Femur (tissue), 1 donor: Measurements from ENCODE around the gene CCDC187.
"Not testable (repeated sequence)": the region's sequence is repeated elsewhere in the genome, so short reads cannot be mapped to it uniquely, and the experiment has no call there.

Source experiments
- DNase-seq: peaks from one replicate; pipeline ENCODE4 v3.0.0-alpha.2; 2017

Gene CCDC187

DNA sequence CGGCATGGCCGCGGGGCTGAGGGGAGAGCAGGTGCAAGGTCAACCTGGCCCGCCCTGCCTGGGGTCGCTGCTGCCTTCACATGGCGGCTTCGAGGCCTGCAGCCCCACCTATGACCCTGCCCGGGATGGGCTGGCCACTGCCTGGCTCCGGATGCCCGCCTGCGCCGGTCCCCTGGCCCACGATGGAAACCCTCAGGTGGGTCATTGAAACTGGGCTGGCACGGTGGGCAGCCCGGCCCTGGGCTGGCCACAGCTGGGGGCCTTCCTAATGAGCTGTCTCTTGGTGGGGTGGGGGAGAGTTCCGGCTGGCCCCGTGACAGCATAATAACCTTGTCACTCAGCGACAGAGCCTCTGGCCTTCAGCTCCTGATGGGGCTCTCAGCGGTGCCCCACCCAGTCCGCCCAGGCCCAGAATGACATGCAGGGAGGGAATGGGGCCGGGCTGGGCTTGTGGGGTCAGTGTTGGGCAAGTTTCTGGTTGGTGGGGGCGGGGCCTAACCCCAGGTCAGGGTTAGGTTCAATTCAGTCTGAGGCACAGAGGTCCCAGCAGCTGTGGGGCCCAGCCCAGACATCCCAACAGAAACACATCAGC is at the start of gene CCDC187:
CCDC187 (minus strand) TSS at position 270 of the 592 bp plus-strand sequence; CDS start at position 6, 264 bp downstream.
- DNase-seq = no peak

DNA sequence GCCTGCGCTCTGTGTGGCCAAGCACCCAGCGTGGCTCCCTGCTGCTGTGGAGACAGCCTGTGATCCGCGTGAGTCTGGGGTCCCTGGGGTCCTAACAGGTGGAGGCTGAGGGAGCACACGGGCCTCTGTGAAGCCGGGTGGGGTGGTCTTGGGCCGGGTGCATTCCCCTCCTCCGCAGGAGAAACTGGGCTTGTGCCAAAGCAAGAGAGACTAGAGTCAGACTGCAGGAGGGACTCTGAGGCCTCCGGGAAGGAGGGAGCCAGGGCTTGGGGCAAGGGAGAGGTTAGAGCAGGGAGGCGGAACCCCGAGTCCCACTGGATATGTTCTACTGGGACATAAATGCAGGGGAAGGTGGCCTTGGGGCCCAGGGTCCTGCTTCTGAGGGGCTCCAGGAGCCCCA is 49.2 kb upstream of the CCDC187 start:
- no peak for DNase-seq

DNA sequence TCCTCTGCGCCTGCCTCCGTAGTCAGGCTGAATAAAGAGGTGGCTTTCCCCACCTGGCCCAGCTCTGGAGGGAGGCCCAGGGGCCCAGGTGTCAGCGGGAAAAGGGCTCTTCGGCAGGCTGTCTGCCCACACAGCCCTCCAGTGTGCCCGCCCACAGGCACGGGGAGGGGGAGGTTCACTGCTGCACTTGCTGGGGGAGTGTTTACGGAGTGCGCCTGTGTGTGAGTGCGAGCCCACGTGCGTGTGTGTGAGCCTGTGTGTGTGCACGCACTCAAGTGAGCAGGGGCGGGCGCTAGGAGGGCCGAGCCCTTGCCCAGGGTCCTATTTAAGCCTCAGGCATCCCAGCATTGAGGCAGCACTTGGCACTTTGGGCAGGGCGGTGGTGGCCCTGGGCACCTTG is 48.8 kb upstream of the CCDC187 start:
- no peak for DNase-seq

DNA sequence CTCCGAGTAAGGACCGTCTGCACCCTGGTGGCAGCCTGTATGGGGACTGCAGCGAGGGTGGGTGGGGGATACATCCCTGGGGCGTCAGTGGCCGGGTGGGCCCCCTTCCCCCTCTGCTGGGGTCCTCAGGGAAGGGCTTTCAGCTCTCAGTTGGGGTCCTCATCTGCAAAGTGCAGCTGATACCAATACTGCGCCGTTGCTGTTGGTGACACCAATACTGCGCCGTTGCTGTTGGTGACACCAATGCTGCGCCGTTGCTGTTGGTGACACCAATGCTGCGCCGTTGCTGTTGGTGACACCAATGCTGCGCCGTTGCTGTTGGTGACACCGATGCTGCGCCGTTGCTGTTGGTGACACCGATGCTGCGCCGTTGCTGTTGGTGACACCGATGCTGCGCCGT is 48.0 kb upstream of the CCDC187 start:
- DNase-seq = not testable (repeated sequence)

DNA sequence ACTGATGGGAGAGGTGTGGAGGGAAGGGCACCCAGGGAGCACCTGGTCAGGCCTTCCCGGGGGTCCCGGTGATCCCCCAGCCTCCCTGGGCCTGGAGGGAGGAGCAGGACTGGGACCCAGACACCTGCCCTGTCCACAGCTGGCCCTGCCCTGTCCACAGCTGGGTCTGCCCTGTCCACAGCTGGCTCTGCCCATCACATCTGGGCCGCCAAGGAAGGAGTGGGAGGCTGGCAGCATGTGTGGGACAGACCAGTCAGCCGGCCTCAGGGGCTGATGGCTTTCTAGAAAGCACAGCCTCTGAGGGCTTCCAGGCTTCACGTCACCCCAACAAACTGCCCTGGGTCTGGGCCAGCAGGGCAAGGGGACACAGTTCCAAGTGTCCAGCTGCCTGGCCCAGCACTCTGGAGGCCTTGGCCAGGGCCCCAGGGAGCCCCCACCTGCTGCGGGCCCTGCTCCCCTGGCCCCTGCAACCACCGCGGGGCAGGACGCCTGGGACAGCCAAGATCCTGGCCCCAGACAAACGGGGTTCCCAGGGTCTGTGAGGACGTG is 47.4 kb upstream of the CCDC187 start:
- DNase-seq = no peak

GRCh38 chr9:136349546-136349945 is 45.7 kb upstream of the CCDC187 start:
- no peak for DNase-seq

DNA sequence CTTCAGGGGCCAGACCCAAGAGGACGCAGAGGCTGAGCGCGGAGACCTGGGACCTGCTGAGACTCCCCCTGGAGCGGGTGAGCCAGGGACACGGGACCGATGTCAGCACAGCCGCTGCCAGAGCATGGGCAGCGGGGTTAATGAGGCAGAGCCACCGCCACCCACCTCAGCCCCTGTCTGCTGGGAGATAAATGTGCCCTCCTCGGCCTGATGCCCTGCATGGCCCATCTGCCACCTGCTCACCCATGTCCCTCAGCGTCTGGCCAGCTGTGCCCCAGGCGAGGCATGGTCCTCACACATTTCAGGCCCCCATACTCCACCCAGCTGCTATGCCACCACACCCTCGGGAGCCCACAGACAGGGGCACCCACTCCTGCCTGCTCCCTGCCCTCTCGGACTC is 44.8 kb upstream of the CCDC187 start:
- no peak for DNase-seq

DNA sequence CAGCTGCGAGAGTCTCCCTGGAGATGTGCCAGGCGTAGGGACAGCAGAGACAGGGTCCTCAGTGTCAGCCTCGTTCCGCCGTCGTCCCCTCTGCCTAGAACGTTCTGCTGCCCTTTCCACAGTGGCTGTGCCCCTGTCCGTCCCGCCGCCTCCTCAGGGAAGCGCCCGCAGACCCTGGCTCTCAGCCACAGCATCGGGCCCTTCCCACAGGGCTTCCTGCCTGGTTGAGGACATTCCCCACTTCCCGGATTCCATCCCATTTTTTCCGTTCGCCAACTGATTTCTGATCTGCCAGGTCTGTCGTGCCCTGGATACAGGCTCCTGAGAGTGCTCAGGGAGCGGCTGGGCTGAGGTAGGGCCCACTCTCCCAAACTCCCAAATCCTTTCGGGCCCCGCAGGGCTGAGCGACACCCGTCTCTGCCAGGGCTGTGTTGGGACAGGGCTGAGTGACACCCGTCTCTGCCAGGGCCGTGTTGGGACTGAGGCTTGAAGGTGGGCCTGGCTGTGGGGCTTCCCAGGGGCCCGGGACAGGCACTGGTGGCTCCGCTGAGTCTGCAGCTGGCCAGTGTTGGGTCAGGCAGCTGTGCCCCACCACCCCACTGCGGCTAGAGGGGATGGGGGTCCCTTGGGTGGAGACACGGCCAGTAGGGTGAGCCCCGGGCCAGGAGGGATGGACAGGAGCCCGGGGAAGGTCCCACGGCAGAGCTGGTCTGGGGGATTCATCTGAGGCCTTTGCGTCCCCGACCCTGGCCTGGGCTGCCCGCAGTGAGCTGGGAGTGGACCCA is 43.8 kb upstream of the CCDC187 start:
- no peak for DNase-seq

GRCh38 chr9:136346927-136347465 is 43.1 kb upstream of the CCDC187 start:
- no peak for DNase-seq

DNA sequence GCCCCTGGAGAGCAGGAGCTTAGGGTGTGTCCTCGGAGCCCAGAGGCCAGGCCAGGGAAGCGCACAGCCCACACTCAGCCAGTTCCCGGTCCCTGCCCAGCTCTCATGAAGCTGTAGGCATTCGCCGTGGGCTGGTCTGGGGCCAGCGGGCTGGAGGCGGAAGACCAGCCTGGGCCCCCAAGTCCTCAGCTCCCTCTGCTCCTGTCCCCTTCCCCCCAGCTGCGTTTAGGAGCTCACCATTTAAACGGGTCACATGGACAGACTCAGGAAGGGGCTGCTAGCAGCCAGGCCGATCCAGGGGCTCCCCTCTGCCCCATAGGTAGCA is 42.2 kb upstream of the CCDC187 start:
- no peak for DNase-seq

DNA sequence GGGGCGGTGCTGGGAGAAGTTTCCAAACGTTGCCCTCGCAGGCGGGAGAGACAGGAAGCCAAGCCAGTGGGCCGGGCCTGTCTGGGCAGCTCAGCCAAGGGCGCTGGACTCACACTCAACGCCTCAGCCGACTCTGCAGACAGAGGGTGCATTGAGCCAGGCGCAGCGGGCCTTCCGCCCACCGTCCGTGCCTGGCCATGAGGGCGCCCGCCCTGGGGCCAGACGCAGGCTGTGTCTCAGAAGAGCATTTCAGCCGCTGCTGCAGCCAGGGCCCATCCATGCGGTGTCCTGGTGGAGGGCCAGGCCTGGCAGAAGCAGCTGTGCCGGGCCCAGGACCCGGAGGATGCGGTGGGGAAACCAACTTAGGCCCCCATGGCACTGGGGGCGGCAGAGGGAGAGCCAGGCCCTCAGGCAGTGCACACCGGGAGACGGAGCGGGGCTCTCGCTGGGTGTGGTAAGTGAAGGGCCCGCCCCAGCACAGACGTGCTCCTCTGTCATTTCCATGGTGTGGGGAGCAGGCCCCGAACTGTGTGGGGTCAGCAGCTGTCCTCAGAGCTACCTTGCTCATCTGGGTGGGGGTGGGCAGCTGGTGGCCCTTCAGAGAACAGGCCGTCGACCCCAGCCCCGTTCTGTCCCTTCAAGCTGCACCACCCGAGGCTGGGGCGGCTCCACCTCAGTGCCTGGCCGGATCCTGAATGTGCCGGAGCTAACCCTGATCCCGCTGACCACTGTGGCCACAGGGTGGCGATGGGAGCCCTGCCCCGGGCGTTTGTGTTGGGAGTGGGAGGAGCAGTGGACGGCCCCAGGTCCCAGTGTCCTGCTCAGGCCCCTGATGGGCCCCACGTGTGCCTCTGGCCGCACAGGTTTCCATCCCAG is 41.6 kb upstream of the CCDC187 start:
- peak; percentile 82 for DNase-seq

DNA sequence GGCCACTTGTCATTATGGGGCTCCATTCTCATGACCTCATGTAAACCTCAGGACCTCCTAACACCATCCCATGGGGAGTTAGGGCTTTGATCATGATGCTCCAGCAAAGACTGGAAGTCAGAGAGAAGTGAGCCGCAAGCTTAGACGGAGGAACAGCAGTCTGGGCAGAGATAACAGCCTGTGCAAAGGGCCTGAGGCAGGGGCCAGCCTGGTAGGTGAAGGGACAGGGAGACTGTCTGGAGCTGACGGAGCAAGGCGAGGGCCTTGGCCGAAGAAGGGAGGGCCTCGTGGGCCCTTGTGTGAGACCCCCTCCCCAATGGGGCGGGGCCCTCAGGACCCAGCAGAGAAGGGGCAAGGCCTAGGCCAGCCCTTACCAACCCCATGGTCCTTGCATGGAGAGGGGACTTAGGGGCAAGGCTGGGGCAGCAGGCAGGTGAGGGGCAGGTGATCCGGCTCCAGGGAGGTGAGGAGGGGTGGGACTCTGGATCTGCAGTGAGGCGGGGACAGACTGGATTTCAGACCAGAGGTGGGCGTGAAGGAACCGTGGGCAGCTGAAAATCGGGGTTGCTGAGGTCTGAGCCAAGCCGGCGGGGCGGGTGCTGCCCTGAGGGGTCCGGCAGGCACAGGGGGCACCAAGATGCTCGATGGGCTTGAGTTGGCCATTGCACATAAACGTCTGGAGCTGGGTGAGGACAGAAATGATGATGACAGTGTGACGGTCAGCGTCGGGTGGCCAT is 40.8 kb upstream of the CCDC187 start:
- no peak for DNase-seq

DNA sequence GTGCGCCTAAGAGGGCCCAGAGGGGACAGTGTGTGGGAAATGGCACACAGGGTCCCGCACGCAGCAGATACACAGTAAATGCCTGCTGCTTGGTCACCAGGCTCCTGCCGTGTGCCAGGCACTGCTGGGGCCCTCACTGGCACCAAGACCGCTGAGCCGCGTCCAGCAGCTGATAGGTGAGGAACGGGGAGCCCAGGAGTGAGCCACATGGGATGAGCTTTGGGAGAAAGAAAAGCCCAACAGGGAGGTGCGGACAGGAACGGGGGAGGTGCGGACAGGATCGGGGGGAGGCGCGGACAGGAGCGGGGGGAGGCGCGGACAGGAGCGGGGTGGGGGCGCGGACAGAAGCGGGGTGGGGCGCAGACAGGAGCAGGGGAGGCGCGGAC is 40.0 kb upstream of the CCDC187 start:
- no peak for DNase-seq

- DNase-seq = no peak
Measured at GRCh38 chr9:136343121-136343883, 39.4 kb upstream of the CCDC187 start.

- DNase-seq = peak; percentile 87
Measured at GRCh38 chr9:136342181-136343120, 38.6 kb upstream of the CCDC187 start.

DNA sequence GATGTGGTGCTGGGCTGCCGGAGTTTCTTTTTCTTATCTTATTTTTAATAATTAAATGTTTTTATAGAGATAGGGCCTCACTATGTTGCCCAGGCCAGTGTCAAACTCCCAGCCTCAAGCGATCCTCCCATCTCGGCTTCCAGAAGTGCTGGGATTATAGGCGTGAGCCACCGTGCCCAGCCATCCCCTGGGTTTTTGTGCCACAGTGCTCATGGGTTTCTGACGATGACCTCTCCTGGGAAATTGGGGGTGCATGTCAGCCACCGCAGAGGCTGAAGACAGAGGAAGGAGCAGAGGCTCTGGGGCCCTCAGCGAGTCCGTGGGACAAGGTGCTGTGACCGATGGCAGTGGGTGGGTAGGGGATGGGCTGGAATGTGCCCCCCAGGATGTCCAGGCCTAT is 37.9 kb upstream of the CCDC187 start:
- DNase-seq = no peak

DNA sequence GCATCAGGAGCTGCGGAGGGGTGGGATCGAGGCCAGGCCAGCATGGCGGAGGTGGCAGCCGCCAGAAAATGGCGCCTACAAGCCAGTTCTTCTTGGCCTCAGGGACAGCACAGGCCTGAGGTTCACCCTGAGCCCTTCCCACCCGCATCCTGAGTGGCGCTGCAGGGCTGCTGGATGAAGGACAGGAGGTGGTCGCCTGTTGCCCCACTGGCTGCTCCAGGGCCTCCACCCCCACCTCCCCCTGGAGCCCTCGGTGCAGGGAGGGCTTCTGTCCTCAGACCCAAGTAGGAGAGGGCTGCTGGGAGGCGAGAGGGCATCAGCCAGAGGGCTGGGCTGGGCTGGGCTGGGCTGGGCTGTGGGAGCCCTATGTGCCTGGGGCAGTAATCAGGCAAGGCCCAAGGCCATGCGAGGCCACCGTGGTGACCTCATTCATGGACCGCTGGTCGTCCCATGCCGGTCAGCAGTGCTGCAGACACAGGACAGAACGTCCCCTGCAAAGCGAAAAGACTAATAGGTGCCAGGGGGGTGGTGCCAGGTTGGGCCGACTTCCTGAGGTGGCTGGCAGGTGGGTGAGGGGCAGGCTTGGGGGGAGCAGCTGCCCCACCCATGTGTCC is 37.3 kb upstream of the CCDC187 start:
- no peak for DNase-seq

DNA sequence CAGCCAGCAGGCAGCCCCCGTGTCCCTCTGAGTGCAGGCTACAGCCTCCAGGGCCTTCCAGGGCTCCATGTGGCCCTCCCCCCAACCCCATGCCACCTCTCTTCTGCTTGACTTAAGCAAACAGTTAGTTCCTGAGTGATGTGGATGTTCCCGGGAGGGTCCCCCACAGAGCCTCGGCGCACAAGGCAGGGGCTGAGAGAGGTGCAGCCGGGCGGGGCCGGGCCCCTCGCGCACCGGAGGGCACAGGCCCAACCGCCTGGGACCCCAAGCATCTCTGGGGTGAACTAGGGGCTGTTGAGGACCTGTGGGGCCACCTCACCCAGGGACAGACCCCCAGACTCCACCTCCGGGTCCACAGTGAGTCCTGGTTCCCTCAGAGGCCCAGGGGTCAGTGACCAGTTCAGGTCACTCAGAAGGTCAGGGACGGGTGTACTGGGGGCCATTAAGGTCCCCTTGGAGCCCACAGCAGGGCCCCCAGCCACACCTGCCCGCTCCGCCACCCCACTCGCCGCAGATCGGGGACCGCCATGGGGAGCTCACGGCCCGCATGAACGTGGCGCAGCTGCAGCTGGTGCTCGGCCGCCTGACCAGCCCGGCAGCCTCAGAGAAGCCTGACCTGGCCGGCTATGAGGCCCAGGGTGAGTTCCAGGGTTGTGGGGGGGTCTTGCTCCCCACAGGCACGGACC is 36.6 kb upstream of the CCDC187 start:
- DNase-seq = no peak

DNA sequence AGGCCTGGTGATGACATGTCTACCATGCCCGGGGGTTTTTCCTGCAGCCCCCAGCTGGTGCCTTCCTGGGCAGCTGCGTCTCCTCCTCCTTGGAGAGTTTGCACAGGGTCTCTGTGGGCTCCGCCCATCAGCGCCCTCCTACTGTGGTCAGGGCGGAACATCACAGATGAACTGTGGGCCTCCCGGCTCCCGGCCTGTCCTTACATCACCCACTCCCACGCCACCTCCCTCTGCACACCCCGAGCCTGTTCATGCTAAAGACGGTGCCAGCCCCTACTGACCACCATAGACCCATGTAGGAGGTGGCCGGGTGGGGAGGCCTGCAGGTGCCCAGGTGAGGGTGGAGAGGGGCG is 36.0 kb upstream of the CCDC187 start:
- no peak for DNase-seq
